AG04449 (cell line): ENCODE data around the gene FOXN1.

Experiments
- CTCF ChIA-PET: fragments of 350-600 bp; formaldehyde crosslinking; extraction: SDS; loops from one replicate; lab custom pipeline; 2021; ENCODE audit warnings: antibody characterized with exemption; lab: Yijun Ruan, JAX
- POLR2A ChIA-PET: fragments of 400-600, 350-600 bp; formaldehyde crosslinking; extraction: SDS; loops from one replicate; lab custom pipeline; 2020; ENCODE audit warnings: antibody characterized with exemption, inconsistent platforms; lab: Yijun Ruan, JAX
- DNase-seq: peaks from one replicate; pipeline ENCODE4 v3.0.0-alpha.2; 2010; ENCODE audit warnings: low read depth, low spot score
- H3K4me3 ChIP-seq: 2 replicates; pipeline ENCODE4 v1.5.1; 2011; ENCODE audit warnings: low read depth, mild to moderate bottlenecking, control low read depth, low read length
- TF ChIP-seq, protein P1 (sequence below): IDR thresholded peaks from one replicate; pipeline ENCODE4 v1.5.1; 2011; ENCODE audit warnings: mild to moderate bottlenecking, moderate library complexity, low read length, control low read depth, inconsistent platforms; ENCODE audit not compliant: insufficient read depth; ENCODE audit errors: missing control alignments

The FOXN1 gene

DNA sequence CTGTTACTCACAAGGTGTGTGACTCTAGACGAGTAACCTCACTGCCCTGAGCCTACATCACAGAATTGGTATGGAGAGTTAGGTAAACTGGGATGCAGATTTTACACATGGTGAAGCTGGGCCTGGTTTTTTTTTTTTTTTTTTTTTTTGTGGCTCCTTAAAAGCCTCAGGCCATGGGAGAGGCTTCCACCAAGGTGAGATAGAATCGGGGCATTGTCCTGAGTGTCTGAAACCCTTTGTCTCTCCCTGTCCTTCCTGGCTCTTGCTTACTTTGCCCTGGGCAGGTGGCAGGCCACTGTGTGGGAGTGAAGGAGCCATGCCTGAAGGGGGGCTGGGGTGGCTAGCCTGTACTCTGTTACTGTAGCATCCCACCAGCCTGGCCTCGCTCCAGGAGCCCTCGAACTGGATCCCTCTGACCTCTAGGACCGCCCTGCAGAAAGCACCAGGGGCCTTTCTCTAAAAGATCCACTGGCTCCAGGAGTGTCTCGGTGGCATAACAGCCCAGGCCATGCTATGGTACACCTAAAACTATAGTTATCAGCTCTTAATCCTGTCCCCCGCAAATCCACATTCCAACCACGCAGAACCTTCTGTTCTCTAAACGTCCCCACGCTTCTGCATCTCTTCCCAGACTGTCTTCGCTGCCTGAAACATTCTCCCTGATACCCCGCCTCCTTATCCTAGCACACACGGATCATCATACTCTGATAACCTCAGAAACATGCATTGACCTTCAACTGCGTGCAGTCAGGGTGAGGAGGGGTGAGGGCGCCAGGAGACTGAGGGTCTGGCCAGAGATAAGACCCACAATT is 34.4 kb upstream of the FOXN1 start:
- ChIA-PET CTCF (interaction anchor here (2.3 kb wide), 1 partner anchor 55 kb away, joined by 7 read pairs; no protein-coding TSS in a partner anchor), POLR2A (no interaction called here)
- no peak for DNase-seq
- TF ChIP-seq, protein P1, sequence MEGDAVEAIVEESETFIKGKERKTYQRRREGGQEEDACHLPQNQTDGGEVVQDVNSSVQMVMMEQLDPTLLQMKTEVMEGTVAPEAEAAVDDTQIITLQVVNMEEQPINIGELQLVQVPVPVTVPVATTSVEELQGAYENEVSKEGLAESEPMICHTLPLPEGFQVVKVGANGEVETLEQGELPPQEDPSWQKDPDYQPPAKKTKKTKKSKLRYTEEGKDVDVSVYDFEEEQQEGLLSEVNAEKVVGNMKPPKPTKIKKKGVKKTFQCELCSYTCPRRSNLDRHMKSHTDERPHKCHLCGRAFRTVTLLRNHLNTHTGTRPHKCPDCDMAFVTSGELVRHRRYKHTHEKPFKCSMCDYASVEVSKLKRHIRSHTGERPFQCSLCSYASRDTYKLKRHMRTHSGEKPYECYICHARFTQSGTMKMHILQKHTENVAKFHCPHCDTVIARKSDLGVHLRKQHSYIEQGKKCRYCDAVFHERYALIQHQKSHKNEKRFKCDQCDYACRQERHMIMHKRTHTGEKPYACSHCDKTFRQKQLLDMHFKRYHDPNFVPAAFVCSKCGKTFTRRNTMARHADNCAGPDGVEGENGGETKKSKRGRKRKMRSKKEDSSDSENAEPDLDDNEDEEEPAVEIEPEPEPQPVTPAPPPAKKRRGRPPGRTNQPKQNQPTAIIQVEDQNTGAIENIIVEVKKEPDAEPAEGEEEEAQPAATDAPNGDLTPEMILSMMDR: no peak
- H3K4me3 ChIP-seq: no peak overlapping the region

DNA sequence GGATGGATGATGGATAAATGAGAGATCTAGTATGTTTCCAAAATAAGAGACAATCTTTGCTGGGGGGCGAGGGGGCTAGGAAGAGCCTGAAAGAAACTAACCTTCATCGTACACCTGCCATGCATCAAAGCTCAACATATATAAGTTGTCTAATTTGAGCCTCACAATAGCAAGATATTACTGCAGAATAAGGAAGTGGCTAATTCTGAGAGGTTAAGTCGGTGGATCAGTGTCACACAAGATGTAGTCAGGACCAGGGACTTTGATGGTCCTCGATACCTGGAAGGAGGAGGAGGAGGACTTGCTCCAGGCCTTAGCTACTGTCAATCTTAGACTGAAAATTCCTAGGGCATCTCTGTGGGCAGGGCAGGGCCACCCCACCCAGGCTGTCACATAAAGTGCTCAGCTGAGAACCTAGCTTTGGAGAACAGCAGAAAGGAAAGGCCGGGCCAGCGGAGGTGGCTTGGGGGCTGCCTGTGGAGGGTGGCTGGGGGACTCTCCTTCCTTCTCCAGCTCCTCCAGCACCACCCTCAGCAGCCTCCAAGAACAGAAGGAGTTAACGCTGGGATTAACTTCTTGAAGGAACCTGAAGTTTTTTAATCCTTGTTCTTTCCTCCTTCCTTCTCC is 33.2 kb upstream of the FOXN1 start:
- TF ChIP-seq, protein P1: no peak
- DNase-seq: no peak
- POLR2A ChIA-PET: no interaction called here

DNA sequence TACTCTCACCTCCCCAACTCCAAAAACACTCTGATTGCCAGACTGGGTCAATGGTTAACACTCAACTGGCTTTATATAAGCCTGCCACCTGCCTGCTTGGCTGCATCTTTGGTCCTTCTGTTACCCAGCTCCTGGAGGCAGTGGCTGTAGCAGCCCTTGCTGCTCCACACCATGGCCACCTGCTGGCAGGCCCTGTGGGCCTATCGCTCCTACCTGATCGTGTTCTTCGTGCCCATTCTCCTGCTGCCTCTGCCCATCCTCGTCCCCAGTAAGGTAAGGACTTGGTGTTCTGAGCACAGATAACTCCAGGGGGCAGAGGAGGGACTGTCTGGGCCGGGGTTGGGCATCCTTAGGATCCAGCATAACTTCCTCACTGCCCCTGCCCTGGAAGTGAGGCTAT is 32.6 kb upstream of the FOXN1 start, which contains the start of gene SLC13A2:
Gene SLC13A2 (plus strand): TSS at position 103 of the 400 bp plus-strand sequence. CDS start 69 bp downstream, at position 172.
- POLR2A ChIA-PET: no interaction called here
- H3K4me3 ChIP-seq: no peak within 1 kb of the TSS
- TF ChIP-seq, protein P1: no peak
- CTCF ChIA-PET: interaction anchor here (0.9 kb wide), 1 partner anchor 21 kb away, joined by 3 read pairs; no protein-coding TSS in a partner anchor
- no peak for DNase-seq

More for the DNA sequence above, 33.2 kb upstream of the FOXN1 start:
- H3K4me3 ChIP-seq: no peak overlapping the region
- CTCF ChIA-PET: interaction anchor here (0.9 to 2.3 kb wide), 2 partner anchors 22 to 56 kb away, joined by 3 to 7 read pairs; no protein-coding TSS in a partner anchor

DNA sequence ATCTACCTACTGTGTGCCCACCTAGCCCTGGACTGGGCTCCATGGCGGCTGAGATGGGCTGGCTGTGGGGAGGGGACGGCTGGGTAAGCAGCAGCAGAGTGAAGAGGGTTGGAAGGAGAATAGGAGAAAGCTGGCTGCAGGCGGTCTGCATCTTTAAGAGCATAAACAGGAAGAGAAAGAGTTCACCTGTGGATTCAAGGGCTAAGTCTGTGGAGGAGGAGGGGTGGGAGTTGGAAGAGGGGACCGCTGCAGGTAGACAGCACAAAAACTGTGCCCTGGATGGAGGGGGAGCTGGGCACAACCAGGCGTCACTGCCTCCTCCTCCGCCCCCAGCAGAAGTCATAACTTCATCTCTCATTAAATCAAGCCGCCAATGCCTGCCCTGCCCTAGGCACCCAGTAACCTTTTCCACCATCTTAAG is 32.0 kb upstream of the FOXN1 start:
- CTCF ChIA-PET: no interaction called here
- TF ChIP-seq, protein P1: no peak

DNA sequence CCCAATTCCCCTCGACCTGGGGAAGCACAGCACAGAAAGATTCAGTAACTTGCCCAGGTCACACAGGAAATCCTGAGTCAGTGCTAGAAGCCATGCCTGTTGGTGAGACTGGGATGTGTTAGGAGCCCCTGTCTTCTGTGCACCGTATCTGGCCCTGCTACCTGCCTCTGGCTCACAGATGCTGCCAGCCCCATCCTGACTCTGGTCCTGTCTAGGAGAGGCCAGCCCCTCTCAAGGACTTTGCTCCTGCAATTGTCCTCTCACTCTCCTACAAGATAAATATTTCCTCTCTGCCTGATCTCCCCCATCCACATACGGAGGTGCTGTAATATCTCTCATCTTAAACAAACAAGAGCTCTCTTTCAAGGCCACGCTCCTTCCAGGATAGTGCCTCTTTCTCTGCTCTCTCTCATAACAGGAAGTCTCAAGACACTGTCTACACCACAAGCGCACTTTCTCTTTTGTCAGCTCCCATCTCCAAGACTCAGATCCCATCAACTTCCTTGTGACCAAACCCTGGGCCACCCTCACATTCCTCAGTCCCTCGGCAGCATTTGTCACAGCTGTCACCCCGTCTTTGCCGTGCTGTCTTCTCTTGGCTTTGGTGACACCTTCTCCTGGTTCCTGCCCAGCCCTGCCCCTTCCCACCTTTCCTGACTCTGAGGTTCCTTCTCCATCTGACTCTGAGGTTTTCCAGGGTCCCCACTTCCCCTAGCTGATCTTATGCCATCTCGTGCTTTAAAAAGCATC is 30.8 kb upstream of the FOXN1 start:
- DNase-seq: no peak
- TF ChIP-seq, protein P1: no peak
- POLR2A ChIA-PET: no interaction called here
- CTCF ChIA-PET: interaction anchor here (0.6 kb wide), 1 partner anchor 11 kb away, joined by 3 read pairs; no protein-coding TSS in a partner anchor
- no peak overlapping the region for H3K4me3 ChIP-seq

More for the DNA sequence above, 32.0 kb upstream of the FOXN1 start:
- POLR2A ChIA-PET: no interaction called here
- no peak overlapping the region for H3K4me3 ChIP-seq
- no peak for DNase-seq
